DOHH2 (cell line): ENCODE measurements around the gene ZNF668.

Source experiments
- H3F3A ChIP-seq: fragments of 200-600 bp; sonication (generic), shearing (Covaris generic); 2 replicates; pipeline ENCODE4 v1.6.0; 2016; ENCODE audit warnings: antibody characterized with exemption, mild to moderate bottlenecking; ENCODE audit not compliant: control insufficient read depth, insufficient read depth
- H3K27ac ChIP-seq: fragments of 200-600 bp; sonication (generic); 2 replicates; pipeline ENCODE4 v1.5.1; 2014; ENCODE audit warnings: low read depth, mild to moderate bottlenecking, low read length, moderate library complexity
- H3K27me3 ChIP-seq: fragments of 200-600 bp; sonication (generic); 2 replicates; pipeline ENCODE4 v1.6.1; 2014; ENCODE audit warnings: mild to moderate bottlenecking, low read length, mixed read lengths; ENCODE audit not compliant: control insufficient read depth
- H3K36me3 ChIP-seq: fragments of 200-600 bp; sonication (generic); 2 replicates; pipeline ENCODE4 v1.6.1; 2014; ENCODE audit warnings: mild to moderate bottlenecking, low read length, moderate library complexity, mixed read lengths; ENCODE audit not compliant: control insufficient read depth
- H3K4me1 ChIP-seq: fragments of 200-600 bp; sonication (generic); 2 replicates; pipeline ENCODE4 v1.6.1; 2014; ENCODE audit warnings: mild to moderate bottlenecking, low read length, mixed read lengths; ENCODE audit not compliant: control insufficient read depth
- H3K4me2 ChIP-seq: fragments of 200-600 bp; sonication (generic); 2 replicates; pipeline ENCODE4 v1.6.0; 2014; ENCODE audit warnings: mild to moderate bottlenecking, low read length, moderate library complexity
- H3K4me3 ChIP-seq: fragments of 200-600 bp; sonication (generic); 2 replicates; pipeline ENCODE4 v1.5.1; 2014; ENCODE audit warnings: mild to moderate bottlenecking, low read length, mixed read lengths
- H3K79me2 ChIP-seq: fragments of 200-600 bp; sonication (generic); 2 replicates; pipeline ENCODE4 v1.6.1; 2014; ENCODE audit warnings: mild to moderate bottlenecking, low read length, mixed read lengths; ENCODE audit not compliant: control insufficient read depth
- H3K9me2 ChIP-seq: fragments of 200-600 bp; sonication (generic); replicated peaks from 2 replicates; pipeline ENCODE4 v1.6.1; 2014; ENCODE audit warnings: mild to moderate bottlenecking, low read length, mixed read lengths; ENCODE audit not compliant: control insufficient read depth
- H3K9me3 ChIP-seq: fragments of 200-600 bp; sonication (generic); 2 replicates; pipeline ENCODE4 v1.6.1; 2014; ENCODE audit warnings: antibody characterized with exemption, low read length, mixed read lengths; ENCODE audit not compliant: control insufficient read depth, insufficient read depth
- H4K20me1 ChIP-seq: fragments of 200-600 bp; sonication (generic); 2 replicates; pipeline ENCODE4 v1.6.0; 2014; ENCODE audit warnings: low read depth, mild to moderate bottlenecking, antibody characterized with exemption, low read length, moderate library complexity; ENCODE audit not compliant: control insufficient read depth, insufficient read depth
- EZH2phosphoT487 ChIP-seq: fragments of 200-600 bp; sonication (generic); IDR thresholded peaks from 2 replicates; pipeline ENCODE4 v1.6.1; 2017; ENCODE audit warnings: borderline replicate concordance, mild to moderate bottlenecking, antibody characterized with exemption, low read length, moderate library complexity, mixed read lengths
- TF ChIP-seq, protein P1 (sequence below): fragments of 200-600 bp; sonication (generic); IDR thresholded peaks from one replicate; pipeline ENCODE4 v1.5.1; 2014; ENCODE audit warnings: antibody characterized with exemption, mild to moderate bottlenecking, low read depth, low read length; ENCODE audit not compliant: poor library complexity, severe bottlenecking

Gene ZNF668

DNA sequence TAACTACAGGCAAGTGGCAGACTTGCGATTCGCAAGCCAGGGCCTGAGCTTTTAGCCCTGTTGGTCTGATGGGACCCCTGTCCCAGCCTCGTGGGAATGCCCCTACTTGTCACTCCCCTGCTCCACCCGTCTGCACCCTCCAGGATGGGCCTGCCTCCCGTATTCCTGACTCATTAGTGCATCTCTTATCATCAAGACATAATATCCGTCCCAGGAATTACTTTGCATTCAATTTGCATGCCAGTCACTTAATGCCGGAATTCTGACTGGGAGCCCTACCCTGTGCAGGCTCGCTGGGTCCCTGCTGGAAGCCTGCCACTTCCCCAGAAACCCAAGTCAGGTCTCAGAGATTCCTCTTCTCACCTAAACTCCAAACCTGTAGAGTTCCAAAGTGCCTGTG, 11.4 kb upstream of the ZNF668 start:
- no peak overlapping the region for H3K27ac ChIP-seq
- peaks cover 54% of the 10 kb centered on the region for H3K36me3 ChIP-seq

DNA sequence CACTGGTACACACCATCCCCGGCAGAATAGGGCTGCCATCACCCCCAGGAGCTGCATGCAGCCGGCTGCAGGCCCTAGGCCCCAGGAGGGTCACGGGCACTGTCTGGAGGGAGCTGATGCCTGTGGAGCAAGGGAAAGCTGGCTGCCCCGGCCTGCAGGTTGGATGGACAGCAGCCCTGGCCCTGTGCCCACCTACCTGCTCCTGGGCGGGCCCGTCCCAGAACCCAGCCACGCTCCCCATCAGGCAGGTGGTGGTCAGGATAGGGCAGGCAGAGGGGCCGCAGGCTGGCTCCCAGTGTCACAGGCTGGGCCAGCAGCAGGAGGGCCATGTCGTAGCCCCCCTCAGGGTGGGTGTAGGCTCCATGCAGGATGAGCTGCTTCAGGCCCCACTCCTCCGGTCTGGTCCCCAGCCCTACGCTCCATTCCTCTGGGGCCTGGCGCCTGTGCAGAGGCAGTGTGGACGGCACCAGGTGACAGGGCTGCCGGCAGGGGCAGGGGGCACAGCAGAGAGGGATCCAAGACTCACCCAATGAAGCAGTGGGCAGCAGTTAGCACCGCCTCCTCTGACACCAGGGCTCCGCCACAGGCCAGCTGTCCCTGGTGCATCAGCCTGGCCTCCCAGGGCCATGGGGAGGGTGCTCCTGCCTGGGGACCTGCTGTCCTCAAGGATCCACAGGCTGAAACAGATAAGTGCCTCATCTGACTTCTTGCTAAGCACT, 10.7 kb upstream of the ZNF668 start:
- no peaks in the 10 kb centered on the region for H3K9me3 ChIP-seq
- 0 out of 2 replicates have a peak, but pooled peaks cover 4% of the 10 kb centered on the region for H4K20me1 ChIP-seq
- TF ChIP-seq, protein P1, sequence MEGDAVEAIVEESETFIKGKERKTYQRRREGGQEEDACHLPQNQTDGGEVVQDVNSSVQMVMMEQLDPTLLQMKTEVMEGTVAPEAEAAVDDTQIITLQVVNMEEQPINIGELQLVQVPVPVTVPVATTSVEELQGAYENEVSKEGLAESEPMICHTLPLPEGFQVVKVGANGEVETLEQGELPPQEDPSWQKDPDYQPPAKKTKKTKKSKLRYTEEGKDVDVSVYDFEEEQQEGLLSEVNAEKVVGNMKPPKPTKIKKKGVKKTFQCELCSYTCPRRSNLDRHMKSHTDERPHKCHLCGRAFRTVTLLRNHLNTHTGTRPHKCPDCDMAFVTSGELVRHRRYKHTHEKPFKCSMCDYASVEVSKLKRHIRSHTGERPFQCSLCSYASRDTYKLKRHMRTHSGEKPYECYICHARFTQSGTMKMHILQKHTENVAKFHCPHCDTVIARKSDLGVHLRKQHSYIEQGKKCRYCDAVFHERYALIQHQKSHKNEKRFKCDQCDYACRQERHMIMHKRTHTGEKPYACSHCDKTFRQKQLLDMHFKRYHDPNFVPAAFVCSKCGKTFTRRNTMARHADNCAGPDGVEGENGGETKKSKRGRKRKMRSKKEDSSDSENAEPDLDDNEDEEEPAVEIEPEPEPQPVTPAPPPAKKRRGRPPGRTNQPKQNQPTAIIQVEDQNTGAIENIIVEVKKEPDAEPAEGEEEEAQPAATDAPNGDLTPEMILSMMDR = no peak
- TF ChIP-seq EZH2phosphoT487 = no peak
- no peaks in the 10 kb centered on the region for H3F3A ChIP-seq
- peaks cover 3% of the 10 kb centered on the region; the same call in 1 of the 2 replicates for H3K4me1 ChIP-seq
- H3K36me3 ChIP-seq = peaks cover 60% of the 10 kb centered on the region
- no peaks in the 10 kb centered on the region for H3K27me3 ChIP-seq
- no peak overlapping the region for H3K4me3 ChIP-seq
- H3K27ac ChIP-seq = no peak overlapping the region
- H3K4me2 ChIP-seq = no peak overlapping the region
- no peaks in the 10 kb centered on the region for H3K9me2 ChIP-seq
- H3K79me2 ChIP-seq = peaks cover 16% of the 10 kb centered on the region

More for the DNA sequence above, 11.4 kb upstream of the ZNF668 start:
- Histone ChIP-seq H3F3A (no peaks in the 10 kb centered on the region), H3K9me3 (no peaks in the 10 kb centered on the region), H3K27me3 (no peaks in the 10 kb centered on the region), H4K20me1 (0 out of 2 replicates have a peak, but pooled peaks cover 4% of the 10 kb centered on the region), H3K79me2 (peaks cover 10% of the 10 kb centered on the region), H3K4me3 (no peak overlapping the region), H3K9me2 (no peaks in the 10 kb centered on the region), H3K4me1 (peaks cover 3% of the 10 kb centered on the region; the same call in 1 of the 2 replicates), H3K4me2 (no peak overlapping the region)
- TF ChIP-seq, protein P1 = no peak
- no peak for TF ChIP-seq EZH2phosphoT487

DNA sequence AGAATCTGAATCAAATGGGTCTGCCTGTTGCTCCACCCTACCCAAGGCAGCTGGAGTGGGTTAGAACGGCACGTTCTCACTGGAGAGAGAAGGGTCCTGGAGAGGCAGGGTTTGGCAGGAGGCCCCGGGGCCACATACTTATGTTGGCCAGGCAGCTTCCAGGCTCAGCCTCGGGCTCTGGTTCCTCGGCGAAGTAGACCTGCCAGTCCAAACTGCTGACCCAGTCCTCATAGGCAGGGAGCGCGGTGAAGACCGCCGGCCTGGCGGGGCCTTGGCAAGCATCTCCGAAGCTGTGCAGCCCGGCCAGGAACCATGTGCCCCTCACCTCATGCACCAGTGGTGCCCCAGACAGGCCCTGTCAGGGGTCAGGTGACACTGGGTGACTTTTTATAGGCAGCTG, 9.9 kb upstream of the ZNF668 start:
- Histone ChIP-seq H3K27me3 (no peaks in the 10 kb centered on the region), H3K36me3 (peaks cover 64% of the 10 kb centered on the region), H4K20me1 (0 out of 2 replicates have a peak, but pooled peaks cover 4% of the 10 kb centered on the region), H3K9me3 (no peaks in the 10 kb centered on the region), H3K79me2 (peaks cover 23% of the 10 kb centered on the region), H3K9me2 (no peaks in the 10 kb centered on the region), H3K4me2 (no peak overlapping the region), H3K4me1 (peaks cover 3% of the 10 kb centered on the region; the same call in 1 of the 2 replicates), H3K27ac (no peak overlapping the region), H3F3A (no peaks in the 10 kb centered on the region), H3K4me3 (no peak overlapping the region)
- TF ChIP-seq EZH2phosphoT487 = no peak
- TF ChIP-seq, protein P1 = no peak
